Activated effector memory CD4-positive, alpha-beta T cell treated with Interleukin-2 at 50 U/mL for 16 hours (primary cell): ENCODE results near the gene CCPG1.
A peak's percentile ranks its signal among the peaks of the same experiment; 100 is the strongest.
"Not testable (repeated sequence)": the region's sequence is repeated elsewhere in the genome, so short reads cannot be mapped to it uniquely, and the experiment has no call there.

ENCODE experiments used
- DNase-seq: peaks from one replicate; pipeline ENCODE4 v3.0.0-alpha.2; 2020

CCPG1 gene, protein sequence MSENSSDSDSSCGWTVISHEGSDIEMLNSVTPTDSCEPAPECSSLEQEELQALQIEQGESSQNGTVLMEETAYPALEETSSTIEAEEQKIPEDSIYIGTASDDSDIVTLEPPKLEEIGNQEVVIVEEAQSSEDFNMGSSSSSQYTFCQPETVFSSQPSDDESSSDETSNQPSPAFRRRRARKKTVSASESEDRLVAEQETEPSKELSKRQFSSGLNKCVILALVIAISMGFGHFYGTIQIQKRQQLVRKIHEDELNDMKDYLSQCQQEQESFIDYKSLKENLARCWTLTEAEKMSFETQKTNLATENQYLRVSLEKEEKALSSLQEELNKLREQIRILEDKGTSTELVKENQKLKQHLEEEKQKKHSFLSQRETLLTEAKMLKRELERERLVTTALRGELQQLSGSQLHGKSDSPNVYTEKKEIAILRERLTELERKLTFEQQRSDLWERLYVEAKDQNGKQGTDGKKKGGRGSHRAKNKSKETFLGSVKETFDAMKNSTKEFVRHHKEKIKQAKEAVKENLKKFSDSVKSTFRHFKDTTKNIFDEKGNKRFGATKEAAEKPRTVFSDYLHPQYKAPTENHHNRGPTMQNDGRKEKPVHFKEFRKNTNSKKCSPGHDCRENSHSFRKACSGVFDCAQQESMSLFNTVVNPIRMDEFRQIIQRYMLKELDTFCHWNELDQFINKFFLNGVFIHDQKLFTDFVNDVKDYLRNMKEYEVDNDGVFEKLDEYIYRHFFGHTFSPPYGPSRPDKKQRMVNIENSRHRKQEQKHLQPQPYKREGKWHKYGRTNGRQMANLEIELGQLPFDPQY

DNA sequence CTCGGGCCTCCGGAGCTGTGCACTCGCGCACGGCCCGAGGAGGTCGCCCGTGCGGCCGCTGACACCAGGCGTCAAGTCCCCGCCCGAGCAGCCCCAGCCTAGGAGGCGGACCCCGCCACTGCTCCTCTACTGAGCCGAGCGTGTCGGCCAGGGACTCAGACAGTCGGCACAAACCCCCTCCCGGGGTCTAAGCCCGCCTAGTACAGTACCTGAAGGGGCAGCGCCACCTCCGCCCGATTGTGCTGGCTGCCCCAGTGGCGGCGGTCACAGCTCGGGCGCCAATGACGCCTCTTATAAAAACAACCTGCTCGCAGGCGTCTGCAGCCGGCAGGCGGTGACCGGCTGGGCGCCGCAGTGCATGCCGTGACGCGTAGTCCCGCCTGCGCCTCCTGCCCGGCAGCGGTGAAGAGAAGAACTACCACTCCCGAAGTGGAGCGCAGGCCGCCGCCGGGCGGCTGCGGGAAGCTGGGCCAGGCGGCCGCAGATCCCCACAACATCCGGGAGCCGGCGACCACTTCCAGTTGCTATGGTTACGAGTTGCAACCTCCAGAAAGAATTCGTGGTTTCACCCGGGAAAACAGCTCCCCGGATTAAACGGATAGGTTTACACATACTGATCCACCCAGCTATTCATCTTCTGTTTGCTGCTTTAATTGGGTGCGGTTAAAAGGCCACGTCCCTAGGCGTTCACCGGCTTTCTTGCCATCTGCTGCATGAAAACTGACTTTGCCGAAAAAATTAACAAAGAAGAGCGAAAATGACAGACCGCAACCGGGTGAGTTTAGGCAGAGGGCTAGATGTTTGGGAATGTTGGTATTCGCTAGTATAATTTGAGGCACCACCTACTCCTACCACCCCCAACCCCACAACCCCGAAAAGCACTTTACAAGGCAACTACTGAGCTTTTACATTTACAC, at the start of gene CCPG1, which contains the start of gene PIERCE2:
Gene CCPG1, minus strand, starts transcription at position 348 of the 917 bp plus-strand sequence. CDS start 18,935 bp downstream, outside the sequence.
Gene PIERCE2, plus strand, starts transcription at position 484 of the 917 bp plus-strand sequence. Its CDS starts 274 bp downstream, at position 758.
- peak; percentile 82 for DNase-seq

DNA sequence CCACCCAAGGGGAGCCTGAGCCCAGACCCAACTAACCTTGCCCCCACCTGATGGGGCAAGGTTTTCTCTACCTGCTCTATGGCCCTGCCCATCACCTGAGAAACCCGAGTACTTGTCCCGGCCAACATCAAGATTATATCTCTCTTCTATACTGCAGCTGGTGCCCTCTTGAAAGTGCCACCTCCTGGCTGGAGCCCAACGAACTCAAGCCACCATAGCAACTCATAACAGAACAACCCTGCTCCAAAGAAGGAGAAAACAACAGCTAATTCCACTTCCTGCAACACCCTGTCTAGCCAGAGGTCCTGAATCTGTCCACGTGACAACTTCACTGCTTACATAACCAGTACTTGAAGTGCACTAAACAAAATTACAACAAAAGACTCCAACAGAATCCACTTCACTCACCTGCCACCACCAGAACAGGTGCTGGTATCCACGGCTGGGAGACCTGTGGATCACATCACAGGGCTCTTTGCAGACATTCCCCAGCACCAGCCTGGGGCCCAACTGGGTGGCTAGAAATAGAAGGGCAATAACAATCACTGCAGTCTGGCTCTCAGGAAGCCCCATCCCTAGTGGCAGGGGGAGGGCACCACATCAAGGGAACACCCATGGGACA, 49.4 kb upstream of the CCPG1 start:
- no peak for DNase-seq

DNA sequence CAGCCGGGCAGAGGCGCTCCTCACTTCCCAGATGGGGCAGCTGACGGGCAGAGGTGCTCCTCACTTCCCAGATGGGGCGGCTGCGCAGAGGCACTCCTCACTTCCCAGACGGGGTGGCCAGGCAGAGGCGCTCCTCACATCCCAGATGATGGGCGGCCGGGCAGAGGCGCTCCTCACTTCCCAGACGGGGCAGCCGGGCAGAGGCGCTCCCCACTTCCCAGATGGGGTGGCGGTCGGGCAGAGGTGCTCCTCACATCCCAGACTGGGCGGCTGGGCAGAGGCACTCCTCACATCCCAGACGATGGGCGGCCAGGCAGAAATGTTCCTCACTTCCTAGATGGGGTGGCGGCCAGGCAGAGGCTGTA, 38.9 kb upstream of the CCPG1 start:
- DNase-seq: not testable (repeated sequence)

DNA sequence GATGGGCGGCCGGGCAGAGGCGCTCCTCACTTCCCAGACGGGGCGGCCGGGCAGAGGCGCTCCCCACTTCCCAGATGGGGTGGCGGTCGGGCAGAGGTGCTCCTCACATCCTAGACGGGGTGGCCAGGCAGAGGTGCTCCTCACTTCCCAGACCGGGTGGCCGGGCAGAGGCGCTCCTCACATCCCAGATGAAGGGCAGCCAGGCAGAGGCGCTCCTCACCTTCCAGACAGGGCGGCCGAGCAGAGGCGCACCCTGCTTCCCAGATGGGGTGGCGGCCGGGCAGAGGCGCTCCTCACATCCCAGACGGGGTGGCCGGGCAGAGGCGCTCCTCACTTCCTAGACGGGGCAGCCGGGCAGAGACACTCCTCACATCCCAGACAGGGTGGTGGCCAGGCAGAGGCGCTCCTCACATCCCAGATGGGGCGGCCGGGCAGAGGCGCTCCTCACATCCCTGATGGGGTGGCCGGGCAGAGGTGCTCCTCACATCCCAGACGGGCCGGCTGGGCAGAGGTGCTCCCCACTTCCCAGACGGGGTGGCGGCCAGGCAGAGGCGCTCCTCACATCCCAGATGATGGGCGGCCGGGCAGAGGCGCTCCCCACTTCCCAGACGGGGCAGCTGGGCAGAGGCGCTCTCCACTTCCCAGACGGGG, 38.3 kb upstream of the CCPG1 start:
- not testable (repeated sequence) for DNase-seq

DNA sequence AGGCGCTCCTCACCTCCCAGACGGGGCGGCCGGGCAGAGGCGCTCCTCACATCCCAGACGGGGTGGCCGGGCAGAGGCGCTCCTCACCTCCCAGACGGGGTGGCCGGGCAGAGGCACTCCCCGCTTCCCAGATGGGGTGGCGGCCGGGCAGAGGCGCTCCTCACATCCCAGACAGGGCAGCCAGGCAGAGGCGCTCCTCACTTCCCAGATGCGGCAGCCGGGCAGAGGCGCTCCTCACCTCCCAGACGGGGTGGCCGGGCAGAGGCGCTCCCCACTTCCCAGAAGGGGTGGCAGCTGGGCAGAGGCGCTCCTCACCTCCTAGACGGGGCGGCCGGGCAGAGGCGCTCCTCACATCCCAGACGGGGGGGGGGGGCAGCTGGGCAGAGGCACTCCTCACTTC, 37.8 kb upstream of the CCPG1 start:
- DNase-seq: not testable (repeated sequence)

DNA sequence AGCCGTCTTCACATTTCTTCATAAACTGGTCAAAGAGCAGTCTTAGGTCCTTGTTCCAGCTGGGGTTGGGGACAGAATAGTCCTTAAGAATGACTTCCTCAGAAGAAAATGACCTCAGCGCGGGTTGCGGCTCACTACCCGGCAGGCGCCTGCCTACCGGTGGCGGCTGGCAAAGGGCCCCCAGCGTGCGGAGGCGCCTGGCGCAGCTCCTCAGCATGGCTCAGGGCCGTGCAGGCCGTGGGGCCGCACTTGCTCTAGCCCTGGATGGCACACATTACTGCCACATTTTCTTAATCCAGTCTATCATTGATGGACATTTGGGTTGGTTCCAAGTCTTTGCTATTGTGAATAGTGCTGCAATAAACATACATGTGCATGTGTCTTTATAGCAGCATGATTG, 35.0 kb upstream of the CCPG1 start:
- DNase-seq: not testable (repeated sequence)

DNA sequence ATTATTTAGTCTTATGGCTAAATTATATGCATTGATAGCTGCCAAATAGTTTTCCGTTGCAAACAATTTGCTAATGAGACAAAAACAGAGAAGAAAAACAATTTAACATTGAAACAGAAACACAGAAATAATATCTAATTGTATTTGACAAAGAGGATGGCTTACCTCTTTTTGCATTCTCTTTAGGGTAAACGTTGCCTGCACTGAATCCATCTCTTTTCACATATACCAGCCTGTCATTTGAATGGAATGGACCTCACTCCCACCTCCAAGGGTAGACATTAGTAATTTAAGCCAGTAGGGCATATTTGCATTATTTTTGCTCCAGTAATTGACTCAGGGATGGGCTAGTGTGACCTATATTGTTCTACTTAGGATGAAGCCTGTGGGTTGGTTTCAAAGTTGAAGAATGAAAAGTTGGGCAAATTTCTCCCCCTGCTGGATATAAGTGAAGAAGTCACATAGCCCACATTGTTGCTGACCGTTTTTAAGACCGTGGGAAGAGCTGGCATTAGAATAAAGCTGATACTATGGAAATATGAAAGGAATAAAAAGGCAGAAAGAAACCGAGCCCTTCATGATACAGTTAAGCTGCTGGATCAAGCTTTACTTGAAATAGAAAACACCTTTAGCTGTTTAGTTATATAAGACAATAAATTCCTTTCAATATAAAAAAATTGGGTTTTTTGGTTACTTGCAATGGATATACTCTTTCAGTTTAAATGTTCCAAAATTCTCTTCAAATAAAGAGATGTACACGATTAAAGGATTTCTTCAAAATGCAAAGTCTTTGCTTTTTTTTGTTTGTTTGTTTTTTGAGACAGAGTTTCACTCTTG, 27.0 kb upstream of the CCPG1 start:
- DNase-seq: no peak

DNA sequence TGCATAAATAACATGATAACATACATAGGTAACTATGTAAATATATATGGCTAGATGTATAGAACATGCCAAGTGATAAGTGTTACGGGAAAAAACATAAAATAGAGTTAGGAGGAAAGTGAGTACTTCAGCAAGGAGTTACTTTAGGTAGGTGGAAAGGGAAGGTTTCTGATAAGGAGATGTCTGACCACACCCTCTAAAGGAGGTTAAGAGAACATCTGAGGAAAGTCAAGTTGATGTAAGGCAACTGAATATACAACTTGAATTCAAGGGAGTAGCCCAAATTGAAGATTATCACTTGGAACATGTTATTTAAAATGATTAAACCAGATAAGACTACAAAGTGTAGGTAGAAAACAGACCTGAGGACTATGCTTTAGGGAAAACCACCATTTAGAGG, 13.9 kb upstream of the CCPG1 start:
- no peak for DNase-seq

DNA sequence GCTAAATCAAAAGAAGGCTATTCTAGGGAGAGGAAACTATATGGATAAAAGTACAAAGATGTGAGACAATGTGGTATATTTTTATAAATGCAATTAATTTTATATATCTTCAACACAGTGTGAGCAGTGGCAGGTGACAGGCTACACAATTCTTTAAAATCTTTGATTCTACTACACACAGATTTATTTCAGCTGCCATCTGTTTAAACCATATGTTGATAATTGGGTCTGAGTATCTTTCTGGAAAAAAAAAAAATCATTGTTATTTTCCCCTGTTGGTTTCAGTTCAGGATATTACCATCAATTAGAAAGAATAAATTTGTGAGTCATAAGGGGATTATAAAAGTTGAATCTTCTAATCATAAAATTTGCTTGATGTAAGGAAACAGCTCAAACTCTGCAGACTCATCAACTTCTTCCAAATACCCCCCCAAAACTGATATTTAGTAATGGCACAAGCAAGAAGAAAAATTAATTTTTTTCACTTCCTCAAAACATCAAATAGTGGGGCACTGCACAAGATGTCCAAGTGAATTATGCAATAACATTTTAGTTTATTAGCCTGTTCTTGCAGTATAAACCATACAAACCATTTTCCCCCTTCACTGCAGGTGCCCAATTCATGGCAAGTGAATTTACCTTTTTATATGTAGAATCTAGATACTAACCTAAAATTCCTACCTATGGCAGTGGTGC, 12.2 kb upstream of the CCPG1 start:
- no peak for DNase-seq

DNA sequence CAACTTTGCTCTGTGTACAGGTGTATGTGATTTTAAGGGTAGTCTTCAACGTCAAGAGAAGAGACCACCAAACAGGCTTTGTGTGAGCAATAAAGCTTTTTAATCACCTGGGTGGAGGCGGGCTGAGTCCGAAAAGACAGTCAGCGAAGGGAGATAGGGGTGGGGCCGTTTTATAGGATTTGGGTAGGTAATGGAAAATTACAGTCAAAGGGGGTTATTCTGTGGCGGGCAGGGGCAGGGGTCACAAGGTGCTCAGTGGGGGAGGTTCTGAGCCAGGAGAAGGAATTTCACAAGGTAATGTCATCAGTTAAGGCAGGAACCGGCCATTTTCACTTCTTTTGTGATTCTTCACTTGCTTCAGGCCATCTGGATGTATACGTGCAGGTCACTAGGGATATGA, 9.5 kb upstream of the CCPG1 start:
- DNase-seq: not testable (repeated sequence)

DNA sequence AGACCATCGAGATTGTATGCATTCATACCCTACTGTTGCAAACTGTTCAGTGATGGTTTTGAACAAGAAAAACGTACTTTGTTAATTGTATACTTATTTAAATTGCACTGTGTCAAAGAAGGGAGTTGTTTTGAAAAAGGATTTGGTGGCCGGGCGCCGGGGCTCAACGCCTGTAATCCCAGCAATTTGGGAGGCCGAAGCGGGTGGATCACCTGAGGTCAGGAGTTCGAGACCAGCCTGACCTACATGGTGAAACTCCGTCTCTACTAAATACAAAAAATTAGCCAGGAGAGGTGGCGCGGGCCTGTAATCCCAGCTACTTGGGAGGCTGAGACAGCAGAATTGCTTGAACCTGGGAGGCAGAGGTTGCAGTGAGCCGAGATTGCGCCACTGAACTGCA, 817 bp upstream of the CCPG1 start:
- not testable (repeated sequence) for DNase-seq

DNA sequence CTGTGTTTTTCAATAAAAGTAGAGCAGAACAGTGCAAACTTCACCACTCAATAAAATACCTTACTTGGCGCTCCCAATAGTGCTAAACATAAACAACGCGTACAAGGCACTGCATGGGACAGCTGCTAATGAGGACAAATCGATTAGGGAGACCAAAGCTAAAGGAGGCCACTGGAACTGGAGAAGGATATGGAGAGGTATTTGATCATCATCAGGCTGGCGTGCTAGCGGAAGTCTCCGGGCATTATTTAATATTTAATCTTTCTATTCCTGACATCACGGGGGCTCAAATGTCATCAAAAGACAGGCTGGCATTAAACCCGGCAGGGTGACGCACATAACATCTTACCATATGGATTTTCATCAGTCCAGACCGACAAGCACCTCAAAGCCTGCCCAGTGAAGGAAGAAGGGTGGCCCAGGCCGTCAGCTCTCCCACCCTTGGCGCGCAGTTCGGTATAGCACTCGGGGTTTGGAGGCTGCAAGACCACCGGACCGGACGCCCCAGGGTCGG, 604 bp downstream of the CCPG1 start:
- no peak for DNase-seq

DNA sequence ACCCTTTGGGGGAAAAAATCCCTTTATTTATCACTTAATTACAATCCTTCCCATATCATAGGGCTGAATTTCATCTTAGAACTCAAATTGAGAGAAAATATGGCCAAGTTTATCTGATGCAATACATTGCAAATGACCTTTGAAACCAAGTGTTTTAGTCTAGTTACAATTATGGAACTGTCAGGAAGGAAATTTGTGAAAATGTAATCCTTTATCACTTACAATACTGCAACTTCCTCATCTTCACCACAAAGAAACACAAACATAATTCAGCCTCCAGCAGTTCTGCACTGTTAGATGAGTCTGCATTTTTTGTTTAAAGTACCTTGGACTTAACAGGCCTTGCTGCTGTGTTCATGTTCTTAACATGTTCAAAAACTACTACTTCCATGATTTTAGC, 4.6 kb downstream of the CCPG1 start:
- no peak for DNase-seq

DNA sequence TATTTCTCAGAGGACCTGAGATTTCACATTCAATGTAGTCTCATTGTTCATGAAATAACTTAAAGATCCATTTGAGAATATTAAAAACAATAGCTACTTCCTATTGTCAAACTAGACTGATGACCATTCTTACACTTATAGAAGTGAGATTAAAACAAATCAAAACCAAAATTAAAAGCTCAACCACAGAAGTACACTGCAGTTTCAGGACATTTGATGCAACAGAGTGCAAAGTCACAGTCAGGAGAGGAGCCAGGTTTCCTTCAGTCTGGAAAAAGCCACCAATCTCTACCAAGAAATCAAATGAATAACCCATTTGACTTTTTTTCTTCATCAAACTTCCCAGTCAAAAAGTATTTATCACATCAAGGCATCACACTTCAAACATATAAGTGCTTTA, 5.5 kb downstream of the CCPG1 start:
- no peak for DNase-seq

DNA sequence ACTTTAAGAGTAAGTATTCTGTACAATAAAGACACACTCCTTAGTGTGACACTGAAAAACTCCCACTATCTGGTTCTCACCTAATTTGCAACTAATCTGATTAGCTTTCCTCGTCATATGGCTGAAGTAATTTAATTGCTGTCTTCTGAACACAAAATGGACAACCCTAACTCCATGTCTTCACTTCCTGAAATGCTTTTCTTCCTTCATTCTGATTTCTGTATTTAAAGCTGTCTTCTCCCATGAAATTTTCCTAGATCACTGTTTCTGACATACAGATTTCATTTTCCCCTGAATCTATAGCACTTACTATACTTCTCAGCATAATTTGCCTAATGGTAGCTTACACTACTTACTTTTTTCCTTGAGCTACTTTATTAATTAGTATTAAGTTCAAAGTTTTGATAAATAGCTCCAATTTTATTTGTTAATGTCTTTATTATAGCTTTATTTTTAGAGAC, 6.3 kb downstream of the CCPG1 start:
- no peak for DNase-seq

DNA sequence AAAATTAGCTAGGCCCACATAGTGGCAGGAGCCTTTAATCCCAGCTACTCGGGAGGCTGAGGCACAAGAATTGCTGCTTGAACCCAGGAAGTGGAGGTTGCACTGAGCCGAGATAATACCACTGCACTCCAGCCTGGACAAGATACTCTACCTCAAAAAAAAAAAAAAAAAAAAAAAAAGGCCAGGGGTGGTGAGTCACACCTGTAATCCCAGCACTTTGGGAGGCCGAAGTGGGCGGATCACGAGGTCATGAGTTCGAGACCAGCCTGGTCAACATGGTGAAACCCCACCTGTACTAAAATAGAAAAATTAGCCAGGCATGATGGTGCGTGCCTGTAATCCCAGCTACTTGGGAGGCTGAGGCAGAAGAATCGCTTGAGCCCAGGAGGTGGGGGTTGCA, 8.1 kb downstream of the CCPG1 start:
- not testable (repeated sequence) for DNase-seq

DNA sequence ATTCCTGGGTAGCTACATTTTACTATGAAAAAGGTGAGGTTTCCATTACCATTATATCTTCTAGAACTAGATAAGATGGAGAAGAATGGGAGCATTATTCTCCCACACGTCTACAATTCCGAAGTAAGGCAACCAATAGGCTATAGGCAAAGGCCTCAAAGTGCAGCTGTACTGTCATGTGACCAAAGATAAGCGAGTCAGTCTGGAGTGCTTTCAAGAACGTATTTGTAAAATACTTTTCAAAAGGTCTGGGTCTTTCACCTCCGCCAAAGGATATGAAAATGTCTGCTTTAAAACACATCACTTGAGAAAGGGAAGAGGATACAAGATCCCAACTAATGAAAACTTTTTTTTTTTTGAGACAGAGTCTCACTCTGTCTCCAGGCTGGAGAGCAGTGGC, 9.9 kb downstream of the CCPG1 start:
- no peak for DNase-seq

DNA sequence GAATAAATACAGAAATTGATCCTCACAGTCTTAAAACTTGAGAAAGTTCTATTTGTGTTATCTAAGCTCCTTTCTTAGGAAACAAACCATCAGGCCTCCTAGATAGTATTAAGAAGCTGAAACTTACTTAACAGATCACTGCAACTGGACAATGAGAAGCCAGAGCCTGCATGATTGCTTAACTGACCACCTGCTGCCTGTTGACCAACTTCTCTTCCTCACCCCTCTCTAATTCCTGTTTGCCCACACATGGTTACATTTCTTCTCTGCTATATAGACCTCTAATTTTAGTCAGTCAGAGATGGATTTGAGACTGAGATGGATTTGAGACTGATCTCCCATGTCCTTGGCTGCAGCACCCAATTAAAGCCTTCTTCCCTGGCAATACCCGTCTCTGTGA, 13.5 kb downstream of the CCPG1 start:
- no peak for DNase-seq

DNA sequence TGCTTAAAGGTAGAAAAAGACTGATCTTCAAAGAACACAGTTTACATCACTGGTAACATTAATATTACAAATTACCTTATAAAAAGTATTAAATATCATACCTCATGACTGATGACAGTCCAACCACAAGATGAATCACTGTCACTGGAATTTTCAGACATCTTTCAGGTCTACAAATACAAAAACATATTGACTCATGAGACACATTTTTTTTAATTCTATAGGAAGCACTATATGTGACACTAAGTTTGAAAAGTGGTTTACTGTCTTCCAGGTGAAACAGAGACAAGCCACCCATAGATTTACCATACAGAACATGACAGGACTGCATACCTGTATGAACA, 18.9 kb downstream of the CCPG1 start:
- no peak for DNase-seq

DNA sequence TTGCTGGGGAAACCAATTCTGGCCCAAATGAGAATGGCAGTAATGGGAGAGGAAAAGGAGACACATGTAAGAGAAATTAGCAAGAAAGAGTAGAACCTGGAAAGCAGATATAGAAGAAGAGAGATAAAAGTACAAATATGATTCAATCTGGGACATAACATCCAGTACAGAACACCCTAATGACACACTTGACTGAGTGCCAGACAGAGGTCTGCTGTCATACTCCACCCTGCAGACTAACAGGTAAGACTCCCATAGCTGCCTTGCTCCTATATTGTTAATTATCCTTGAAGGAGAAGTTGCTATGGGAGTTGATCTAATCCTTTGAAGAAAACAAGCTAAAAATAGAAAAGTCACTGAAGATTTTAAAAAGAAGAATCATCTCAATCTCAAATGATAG, 21.1 kb downstream of the CCPG1 start:
- DNase-seq: no peak
